CD4-positive, alpha-beta T cell treated with Interleukin-10 for 1 hour (primary cell): ENCODE measurements around the gene PEX7.
"Not testable (repeated sequence)": the region's sequence is repeated elsewhere in the genome, so short reads cannot be mapped to it uniquely, and the experiment has no call there.

Experiments
- DNase-seq: peaks from one replicate; pipeline ENCODE4 v3.0.0-alpha.2; 2020

PEX7 gene

DNA sequence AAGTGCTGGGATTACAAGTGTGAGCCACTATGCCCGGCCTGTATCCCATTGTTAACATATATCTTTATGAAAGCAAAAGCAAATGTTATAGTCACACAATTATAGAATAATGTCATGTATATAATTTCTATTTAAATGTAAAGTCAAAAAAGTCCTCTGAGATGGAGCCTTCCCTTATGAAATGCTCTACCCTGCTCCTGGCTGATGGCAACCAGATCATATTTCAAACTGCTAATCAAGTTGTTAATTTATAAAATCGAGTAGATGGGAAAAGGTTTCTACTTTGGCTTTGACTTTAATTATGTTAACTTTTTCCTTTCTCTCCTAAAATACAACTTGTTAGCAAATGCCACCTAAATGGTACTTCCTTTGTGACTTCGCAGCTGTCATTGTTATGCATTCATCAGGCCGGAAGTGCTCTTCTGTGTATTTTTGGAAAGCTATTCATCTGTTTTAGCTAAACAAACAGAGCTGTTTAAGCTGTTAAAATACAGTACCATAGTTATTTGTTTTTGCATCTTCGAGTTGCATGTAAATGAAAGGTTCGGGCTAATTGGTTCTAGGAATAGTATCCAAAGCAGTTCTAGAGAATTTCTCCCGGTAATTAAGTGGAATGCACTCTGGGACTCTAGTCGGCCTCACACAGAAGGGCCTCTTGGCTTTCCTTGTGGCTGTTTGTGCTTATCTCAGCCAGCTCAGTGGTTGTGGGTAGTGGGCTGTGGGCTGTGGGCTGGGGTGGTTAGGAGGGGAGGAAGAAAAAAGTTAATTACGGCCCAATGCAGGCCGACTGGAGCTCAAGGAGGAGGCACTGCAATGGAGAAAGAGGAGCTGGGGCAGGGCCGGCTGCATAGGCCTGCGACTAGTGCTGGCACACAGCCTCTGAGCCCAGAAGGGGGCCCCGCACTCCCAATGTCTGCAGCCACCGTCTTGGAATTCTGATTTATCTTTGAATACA is 134.5 kb downstream of the PEX7 start:
- no peak for DNase-seq

DNA sequence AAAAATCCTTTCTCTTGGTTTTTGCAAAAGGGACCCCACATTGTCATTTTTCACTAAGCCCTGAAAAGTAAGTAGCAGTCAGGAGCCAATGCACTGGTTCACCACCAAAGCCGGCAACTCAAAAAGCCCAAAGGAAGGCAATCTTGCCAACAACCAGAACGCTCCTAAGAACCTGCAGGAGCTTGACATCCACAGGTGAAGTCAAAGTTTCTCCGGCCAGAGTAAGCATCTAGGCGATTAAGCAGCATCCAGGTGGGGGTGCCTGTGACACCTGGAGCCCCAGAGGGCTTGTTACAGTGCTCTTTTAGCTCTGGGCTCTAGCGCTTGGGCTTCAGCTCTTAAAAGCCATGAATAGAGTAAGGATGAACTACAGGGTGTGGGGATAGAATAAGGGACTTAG is 135.8 kb downstream of the PEX7 start:
- DNase-seq, result no peak

GRCh38 chr6:136959471-136959891 is 137.1 kb downstream of the PEX7 start:
- no peak for DNase-seq

- not testable (repeated sequence) for DNase-seq
Measured at GRCh38 chr6:136959935-136960334, 137.5 kb downstream of the PEX7 start.

- DNase-seq, result no peak
Measured at GRCh38 chr6:136960781-136961180, 138.4 kb downstream of the PEX7 start.

GRCh38 chr6:136961848-136962247 is 139.5 kb downstream of the PEX7 start:
- no peak for DNase-seq

DNA sequence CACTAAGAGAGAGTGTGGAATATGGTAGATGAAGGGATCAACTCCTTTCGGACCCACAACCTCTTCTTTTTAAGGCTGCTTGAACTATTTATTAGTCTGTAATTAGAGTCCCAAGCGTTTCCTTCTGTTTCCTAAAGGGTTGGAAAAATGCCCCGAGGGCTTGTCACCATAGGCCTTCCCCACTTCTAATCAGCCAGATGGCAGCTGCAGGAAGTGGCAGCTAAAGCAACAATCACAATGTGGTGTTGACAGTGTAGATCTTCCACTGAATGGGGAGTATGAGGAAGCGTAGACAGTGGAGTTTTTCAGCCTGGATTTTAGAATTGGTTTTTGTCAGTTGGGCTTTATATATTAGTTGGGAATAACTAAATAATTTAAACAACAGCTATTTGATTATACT is 140.3 kb downstream of the PEX7 start:
- no peak for DNase-seq

GRCh38 chr6:136963259-136963658 is 140.9 kb downstream of the PEX7 start:
- no peak for DNase-seq
